Measurements from ENCODE around the gene ALG1. TPM values are rescaled to one million over a fixed set of nuclear protein-coding genes. Genes with fewer than 3 reads are reported as not detected.

ALG1 gene
- total and polyA plus RNA-seq, 2 donors, result 19.0 to 20.1 TPM

- H3K36me3 ChIP-seq (ENCODE audit: control insufficient read depth in 2 of 2, insufficient read depth in 2 of 2, low read length in 1 of 2), result peaks cover 0 to 24% of the 10 kb centered on the region in 2 donors
- no peak overlapping the region for H3K27ac ChIP-seq (ENCODE audit: low read depth in 1 of 2, low read length in 1 of 2)
- H3K4me3 ChIP-seq (ENCODE audit: low read length in 2 of 2), result no peak overlapping the region
- 97% methylated on average over 18 of the region's 18 CpGs for WGBS
- no peaks in the 10 kb centered on the region for H3K9me3 ChIP-seq (ENCODE audit: control insufficient read depth in 2 of 2, insufficient read depth in 1 of 2, low read length in 1 of 2)
- H3K27me3 ChIP-seq (ENCODE audit: control insufficient read depth in 2 of 2, insufficient read depth in 1 of 2, low read length in 1 of 2), result peaks cover 0 to 4% of the 10 kb centered on the region in 2 donors
- DNase-seq (ENCODE audit: low read depth in 6 of 9, low spot score in 9 of 9), result no peak
- H3K4me1 ChIP-seq (ENCODE audit: control insufficient read depth in 2 of 2, insufficient read depth in 2 of 2, low read length in 2 of 2), result peaks cover 8% of the 10 kb centered on the region in 2 donors
Measured at GRCh38 chr16:5028950-5029475, 42.6 kb upstream of the ALG1 start.

- Histone ChIP-seq H3K27ac (ENCODE audit: low read depth in 1 of 2, low read length in 1 of 2) (no peak overlapping the region), H3K27me3 (ENCODE audit: control insufficient read depth in 2 of 2, insufficient read depth in 1 of 2, low read length in 1 of 2) (peaks cover 0 to 4% of the 10 kb centered on the region in 2 donors), H3K4me1 (ENCODE audit: control insufficient read depth in 2 of 2, insufficient read depth in 2 of 2, low read length in 2 of 2) (peaks cover 14% of the 10 kb centered on the region in 2 donors), H3K36me3 (ENCODE audit: control insufficient read depth in 2 of 2, insufficient read depth in 2 of 2, low read length in 1 of 2) (peaks cover 0 to 21% of the 10 kb centered on the region in 2 donors), H3K4me3 (ENCODE audit: low read length in 2 of 2) (no peak overlapping the region), H3K9me3 (ENCODE audit: control insufficient read depth in 2 of 2, insufficient read depth in 1 of 2, low read length in 1 of 2) (no peaks in the 10 kb centered on the region)
- no peak for DNase-seq (ENCODE audit: low read depth in 6 of 9, low spot score in 9 of 9)
- WGBS, result 90% methylated on average over 12 of the region's 12 CpGs
Measured at GRCh38 chr16:5030251-5030870, 41.3 kb upstream of the ALG1 start.

- DNase-seq (ENCODE audit: low read depth in 6 of 9, low spot score in 9 of 9), result no peak
- 95% methylated on average over 7 of the region's 7 CpGs for WGBS
Measured at GRCh38 chr16:5031601-5032000, 40.0 kb upstream of the ALG1 start.

GRCh38 chr16:5032748-5033167 lies 38.9 kb upstream of the ALG1 start:
- H3K4me3 ChIP-seq (ENCODE audit: low read length in 2 of 2), result peak overlapping the region; percentile 60 to 90
- peaks cover 14 to 18% of the 10 kb centered on the region in 2 donors for H3K4me1 ChIP-seq (ENCODE audit: control insufficient read depth in 2 of 2, insufficient read depth in 2 of 2, low read length in 2 of 2)
- peaks cover 0 to 4% of the 10 kb centered on the region in 2 donors for H3K27me3 ChIP-seq (ENCODE audit: control insufficient read depth in 2 of 2, insufficient read depth in 1 of 2, low read length in 1 of 2)
- no peaks in the 10 kb centered on the region for H3K9me3 ChIP-seq (ENCODE audit: control insufficient read depth in 2 of 2, insufficient read depth in 1 of 2, low read length in 1 of 2)
- H3K27ac ChIP-seq (ENCODE audit: low read depth in 1 of 2, low read length in 1 of 2), result no peak overlapping the region
- WGBS, result 64% methylated on average over 12 of the region's 12 CpGs
- DNase-seq (ENCODE audit: low read depth in 6 of 9, low spot score in 9 of 9), result no peak
- H3K36me3 ChIP-seq (ENCODE audit: control insufficient read depth in 2 of 2, insufficient read depth in 2 of 2, low read length in 1 of 2), result peaks cover 0 to 12% of the 10 kb centered on the region in 2 donors

More at GRCh38 chr16:5031601-5032000, 40.0 kb upstream of the ALG1 start:
- Histone ChIP-seq H3K4me1 (ENCODE audit: control insufficient read depth in 2 of 2, insufficient read depth in 2 of 2, low read length in 2 of 2) (peaks cover 14 to 16% of the 10 kb centered on the region in 2 donors), H3K36me3 (ENCODE audit: control insufficient read depth in 2 of 2, insufficient read depth in 2 of 2, low read length in 1 of 2) (peaks cover 0 to 19% of the 10 kb centered on the region in 2 donors), H3K27me3 (ENCODE audit: control insufficient read depth in 2 of 2, insufficient read depth in 1 of 2, low read length in 1 of 2) (peaks cover 0 to 4% of the 10 kb centered on the region in 2 donors), H3K4me3 (ENCODE audit: low read length in 2 of 2) (no peak overlapping the region), H3K27ac (ENCODE audit: low read depth in 1 of 2, low read length in 1 of 2) (no peak overlapping the region), H3K9me3 (ENCODE audit: control insufficient read depth in 2 of 2, insufficient read depth in 1 of 2, low read length in 1 of 2) (no peaks in the 10 kb centered on the region)

GRCh38 chr16:5033256-5034166 lies 38.1 kb upstream of the ALG1 start, which contains the start of gene NAGPA:
Gene NAGPA (minus strand): TSS chr16:5033935. CDS start chr16:5033914, 21 bp downstream.
- Histone ChIP-seq H3K27me3 (ENCODE audit: control insufficient read depth in 2 of 2, insufficient read depth in 1 of 2, low read length in 1 of 2) (peaks cover 0 to 4% of the 10 kb centered on the region in 2 donors), H3K36me3 (ENCODE audit: control insufficient read depth in 2 of 2, insufficient read depth in 2 of 2, low read length in 1 of 2) (peaks cover 0 to 8% of the 10 kb centered on the region in 2 donors), H3K27ac (ENCODE audit: low read depth in 1 of 2, low read length in 1 of 2) (peak within 1 kb of the TSS; percentile 40 to 42), H3K4me1 (ENCODE audit: control insufficient read depth in 2 of 2, insufficient read depth in 2 of 2, low read length in 2 of 2) (peaks cover 14 to 18% of the 10 kb centered on the region in 2 donors), H3K4me3 (ENCODE audit: low read length in 2 of 2) (peak within 1 kb of the TSS; percentile 60 to 90), H3K9me3 (ENCODE audit: control insufficient read depth in 2 of 2, insufficient read depth in 1 of 2, low read length in 1 of 2) (no peaks in the 10 kb centered on the region)
- WGBS, result under 1% methylated on average over 104 of the region's 104 CpGs
- DNase-seq (ENCODE audit: low read depth in 6 of 9, low spot score in 9 of 9), result peak; percentile 53 to 90 (median 82)

GRCh38 chr16:5034167-5034523 lies 37.5 kb upstream of the ALG1 start:
- no peak for DNase-seq (ENCODE audit: low read depth in 6 of 9, low spot score in 9 of 9)
- Histone ChIP-seq H3K36me3 (ENCODE audit: control insufficient read depth in 2 of 2, insufficient read depth in 2 of 2, low read length in 1 of 2) (peaks cover 0 to 1% of the 10 kb centered on the region in 2 donors), H3K4me3 (ENCODE audit: low read length in 2 of 2) (peak overlapping the region; percentile 60 to 90), H3K27me3 (ENCODE audit: control insufficient read depth in 2 of 2, insufficient read depth in 1 of 2, low read length in 1 of 2) (peaks cover 0 to 4% of the 10 kb centered on the region in 2 donors), H3K27ac (ENCODE audit: low read depth in 1 of 2, low read length in 1 of 2) (peak overlapping the region; percentile 19 to 40), H3K9me3 (ENCODE audit: control insufficient read depth in 2 of 2, insufficient read depth in 1 of 2, low read length in 1 of 2) (no peaks in the 10 kb centered on the region), H3K4me1 (ENCODE audit: control insufficient read depth in 2 of 2, insufficient read depth in 2 of 2, low read length in 2 of 2) (peaks cover 14 to 18% of the 10 kb centered on the region in 2 donors)
- WGBS, result 23% methylated on average over 2 of the region's 2 CpGs

GRCh38 chr16:5035909-5036227 lies 35.8 kb upstream of the ALG1 start:
- 94% methylated on average over 1 of the region's 1 CpG for WGBS
- DNase-seq (ENCODE audit: low read depth in 6 of 9, low spot score in 9 of 9), result no peak
- no peaks in the 10 kb centered on the region for H3K36me3 ChIP-seq (ENCODE audit: control insufficient read depth in 2 of 2, insufficient read depth in 2 of 2, low read length in 1 of 2)
- H3K9me3 ChIP-seq (ENCODE audit: control insufficient read depth in 2 of 2, insufficient read depth in 1 of 2, low read length in 1 of 2), result no peaks in the 10 kb centered on the region
- H3K4me1 ChIP-seq (ENCODE audit: control insufficient read depth in 2 of 2, insufficient read depth in 2 of 2, low read length in 2 of 2), result peaks cover 14 to 18% of the 10 kb centered on the region in 2 donors
- H3K27ac ChIP-seq (ENCODE audit: low read depth in 1 of 2, low read length in 1 of 2), result no peak overlapping the region
- H3K4me3 ChIP-seq (ENCODE audit: low read length in 2 of 2), result no peak overlapping the region
- peaks cover 0 to 6% of the 10 kb centered on the region in 2 donors for H3K27me3 ChIP-seq (ENCODE audit: control insufficient read depth in 2 of 2, insufficient read depth in 1 of 2, low read length in 1 of 2)

GRCh38 chr16:5036228-5037156 lies 35.2 kb upstream of the ALG1 start:
- Histone ChIP-seq H3K36me3 (ENCODE audit: control insufficient read depth in 2 of 2, insufficient read depth in 2 of 2, low read length in 1 of 2) (no peaks in the 10 kb centered on the region), H3K9me3 (ENCODE audit: control insufficient read depth in 2 of 2, insufficient read depth in 1 of 2, low read length in 1 of 2) (no peaks in the 10 kb centered on the region), H3K27ac (ENCODE audit: low read depth in 1 of 2, low read length in 1 of 2) (no peak overlapping the region), H3K4me3 (ENCODE audit: low read length in 2 of 2) (no peak overlapping the region), H3K4me1 (ENCODE audit: control insufficient read depth in 2 of 2, insufficient read depth in 2 of 2, low read length in 2 of 2) (peaks cover 14 to 18% of the 10 kb centered on the region in 2 donors), H3K27me3 (ENCODE audit: control insufficient read depth in 2 of 2, insufficient read depth in 1 of 2, low read length in 1 of 2) (peaks cover 0 to 6% of the 10 kb centered on the region in 2 donors)
- 84% methylated on average over 12 of the region's 12 CpGs for WGBS
- DNase-seq (ENCODE audit: low read depth in 6 of 9, low spot score in 9 of 9), result no peak

All from thymus (tissue), 11 donors.